Fibroblast of mammary gland (primary cell): ENCODE measurements around the gene LDLRAD4.

Source experiments
- DNase-seq: peaks from one replicate; pipeline ENCODE4 v3.0.0-alpha.2; 2010; ENCODE audit warnings: low read depth
- H3K4me3 ChIP-seq: 2 replicates; pipeline ENCODE4 v1.5.1; 2011; ENCODE audit warnings: low read depth, mild to moderate bottlenecking, low read length, moderate library complexity; ENCODE audit not compliant: control insufficient read depth
- CTCF ChIP-seq: conservative IDR thresholded peaks from 2 replicates; pipeline ENCODE4 v1.5.1; 2011; ENCODE audit warnings: low read depth, low read length, inconsistent platforms; ENCODE audit not compliant: control insufficient read depth, insufficient read depth

The LDLRAD4 gene

GRCh38 chr18:13481820-13482617 is 263.5 kb downstream of the LDLRAD4 start:
- TF ChIP-seq CTCF = no peak
- DNase-seq = no peak
- no peak overlapping the region for H3K4me3 ChIP-seq

- no peak for TF ChIP-seq CTCF
- H3K4me3 ChIP-seq = no peak overlapping the region
- no peak for DNase-seq
These were observed 264.0 kb downstream of the LDLRAD4 start for GRCh38 chr18:13482618-13482945.

GRCh38 chr18:13483316-13484270 is 265.0 kb downstream of the LDLRAD4 start:
- no peak for DNase-seq
- no peak for TF ChIP-seq CTCF
- no peak overlapping the region for H3K4me3 ChIP-seq

- no peak for DNase-seq
- no peak for TF ChIP-seq CTCF
- H3K4me3 ChIP-seq = no peak overlapping the region
These were observed 266.6 kb downstream of the LDLRAD4 start for GRCh38 chr18:13485182-13485581.

GRCh38 chr18:13485604-13486003 is 267.0 kb downstream of the LDLRAD4 start:
- TF ChIP-seq CTCF = no peak

GRCh38 chr18:13486284-13486683 is 267.7 kb downstream of the LDLRAD4 start:
- DNase-seq = no peak
- no peak overlapping the region for H3K4me3 ChIP-seq
- no peak for TF ChIP-seq CTCF

More at GRCh38 chr18:13485604-13486003, 267.0 kb downstream of the LDLRAD4 start:
- H3K4me3 ChIP-seq = no peak overlapping the region
- no peak for DNase-seq
